GM19328 (cell line): ENCODE data around the gene CSNK2B.

Experiments used
- ATAC-seq: cut with Tn5 transposase; IDR thresholded peaks from one replicate; pipeline ENCODE4 v1.9.1; 2021; ENCODE audit warnings: mild to moderate bottlenecking, moderate library complexity; ENCODE audit not compliant: unreplicated experiment

CSNK2B gene

GRCh38 chr6:31660381-31661261 lies 5.3 kb upstream of the CSNK2B start, which contains the start of gene C6orf47:
C6orf47 (minus strand) TSS chr6:31660778; CDS start chr6:31659947, 831 bp downstream.
- ATAC-seq, result peak; percentile 54

GRCh38 chr6:31661262-31662123 lies 4.4 kb upstream of the CSNK2B start:
- ATAC-seq, result no peak

DNA sequence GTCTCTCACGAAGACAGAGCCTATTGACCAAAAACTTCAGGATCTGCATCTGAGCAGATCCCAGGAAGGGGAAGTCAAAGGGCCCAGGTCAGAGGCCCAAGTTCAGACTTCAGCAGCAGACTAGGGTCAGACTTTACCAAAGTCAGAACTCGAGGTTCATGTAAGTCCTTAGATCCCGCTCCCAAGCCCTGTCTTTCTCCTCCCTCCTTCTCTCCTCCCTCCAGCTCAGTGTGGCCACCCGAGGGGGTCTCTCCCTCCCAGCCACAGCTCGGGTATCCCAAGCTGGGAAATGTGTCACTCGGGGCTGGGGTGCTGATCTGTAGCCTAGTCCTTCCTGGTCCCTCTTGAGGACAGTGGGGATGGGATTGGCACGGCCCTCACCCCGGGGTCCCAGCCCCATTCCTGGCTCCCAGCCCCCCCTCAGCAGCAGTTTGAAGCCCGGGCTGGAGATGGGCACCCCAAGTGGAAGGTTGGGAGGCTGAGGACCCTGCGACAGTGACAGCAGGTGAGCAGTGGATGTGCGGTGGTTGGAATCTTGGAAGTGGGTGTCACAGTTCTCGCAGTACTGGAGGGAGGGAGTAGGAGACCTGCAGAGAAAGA lies 3.7 kb upstream of the CSNK2B start:
- ATAC-seq, result no peak

GRCh38 chr6:31663126-31663960 lies 2.5 kb upstream of the CSNK2B start:
- ATAC-seq, result no peak

GRCh38 chr6:31663961-31664789 lies 1.7 kb upstream of the CSNK2B start:
- no peak for ATAC-seq

- peak; percentile 28 for ATAC-seq
Measured at GRCh38 chr6:31664790-31665500, 935 bp upstream of the CSNK2B start, which contains the start of gene GPANK1. GPANK1 (minus strand) TSS chr6:31664997; CDS start chr6:31664478, 519 bp downstream.

DNA sequence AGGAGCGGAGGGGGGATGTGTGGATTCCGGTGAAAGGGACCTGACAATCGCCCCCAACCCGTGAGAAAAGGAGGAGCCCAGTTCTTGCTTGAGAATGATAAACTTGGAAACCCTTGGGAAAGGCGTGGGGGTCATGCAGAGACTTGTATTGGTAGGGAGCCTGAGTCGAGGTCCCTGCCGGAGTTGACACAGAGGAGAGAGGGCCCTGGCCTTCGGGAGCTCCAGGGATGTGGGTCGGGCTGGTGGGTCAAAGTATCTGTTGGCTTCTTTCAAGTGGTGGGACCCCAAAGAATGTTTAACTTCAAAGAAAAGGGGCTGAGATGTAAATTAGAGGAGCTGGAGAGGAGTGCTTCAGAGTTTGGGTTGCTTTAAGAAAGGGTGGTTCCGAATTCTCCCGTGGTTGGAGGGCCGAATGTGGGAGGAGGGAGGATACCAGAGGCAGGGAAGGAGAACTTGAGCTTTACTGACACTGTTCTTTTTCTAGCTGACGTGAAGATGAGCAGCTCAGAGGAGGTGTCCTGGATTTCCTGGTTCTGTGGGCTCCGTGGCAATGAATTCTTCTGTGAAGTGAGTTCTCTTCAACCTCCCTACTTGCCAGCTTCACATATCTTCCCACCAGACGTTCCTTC lies 571 bp downstream of the CSNK2B start:
- ATAC-seq, result no peak

DNA sequence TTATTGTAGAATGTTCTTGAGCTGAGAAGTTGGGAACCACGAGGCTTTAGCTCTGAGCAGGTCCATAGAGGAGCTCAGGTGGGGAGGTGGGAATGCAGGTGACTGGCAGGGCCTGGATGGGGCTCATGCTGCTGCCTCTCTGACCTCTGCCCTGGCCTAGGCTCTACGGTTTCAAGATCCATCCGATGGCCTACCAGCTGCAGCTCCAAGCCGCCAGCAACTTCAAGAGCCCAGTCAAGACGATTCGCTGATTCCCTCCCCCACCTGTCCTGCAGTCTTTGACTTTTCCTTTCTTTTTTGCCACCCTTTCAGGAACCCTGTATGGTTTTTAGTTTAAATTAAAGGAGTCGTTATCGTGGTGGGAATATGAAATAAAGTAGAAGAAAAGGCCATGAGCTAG lies 3.8 kb downstream of the CSNK2B start, which contains the start of gene LY6G5B:
TSS of gene LY6G5B (plus strand) at position 301 of the 400 bp plus-strand sequence. CDS start 975 bp downstream, outside the sequence.
- no peak for ATAC-seq

DNA sequence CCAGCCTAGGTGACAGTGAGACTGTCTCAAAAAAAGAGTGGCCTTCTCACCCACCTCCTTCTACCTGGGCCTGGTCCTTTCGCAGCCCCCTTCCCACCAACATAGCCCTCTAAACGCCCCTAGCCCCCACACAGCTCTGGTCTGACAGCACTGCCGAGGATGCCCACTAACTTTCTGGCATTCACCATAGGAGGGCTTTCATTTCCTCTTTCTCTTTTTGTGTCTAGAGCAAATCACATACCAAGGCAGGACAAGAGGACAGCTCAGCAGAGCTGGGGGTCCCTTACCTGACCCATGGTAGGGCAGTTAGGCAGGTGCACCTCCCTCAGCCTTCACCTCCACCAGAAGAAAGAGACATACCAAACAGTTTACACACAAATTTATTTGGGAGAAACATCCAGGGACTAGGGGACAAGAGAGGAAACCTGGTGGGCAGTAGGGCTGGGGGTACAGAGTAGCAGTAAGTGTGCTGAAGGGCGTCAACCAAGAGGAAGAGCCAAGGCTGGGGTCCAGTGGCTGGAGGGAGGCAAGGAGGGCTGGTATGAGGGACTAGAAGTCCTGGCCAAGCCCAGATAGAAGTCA lies 10.5 kb downstream of the CSNK2B start:
- ATAC-seq, result no peak

DNA sequence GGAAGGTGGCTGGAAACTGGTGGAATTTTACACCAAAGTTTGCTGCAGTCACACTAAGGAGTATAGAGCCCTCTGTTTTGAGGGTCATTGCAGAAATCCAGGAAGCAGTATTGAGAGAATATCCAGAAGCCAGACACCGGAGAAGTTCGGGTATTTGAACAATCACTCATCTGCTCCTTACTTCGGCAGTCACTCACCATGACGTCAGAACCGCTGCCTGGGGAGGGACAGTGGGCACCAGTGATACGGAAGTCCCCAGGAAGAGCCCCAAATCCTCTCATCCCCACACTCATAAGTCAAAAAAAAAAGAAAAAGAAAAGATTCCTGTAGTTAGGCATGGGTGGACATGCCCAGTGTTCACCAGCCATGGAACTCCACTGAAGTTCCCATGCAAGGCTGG lies 11.0 kb downstream of the CSNK2B start:
- no peak for ATAC-seq

DNA sequence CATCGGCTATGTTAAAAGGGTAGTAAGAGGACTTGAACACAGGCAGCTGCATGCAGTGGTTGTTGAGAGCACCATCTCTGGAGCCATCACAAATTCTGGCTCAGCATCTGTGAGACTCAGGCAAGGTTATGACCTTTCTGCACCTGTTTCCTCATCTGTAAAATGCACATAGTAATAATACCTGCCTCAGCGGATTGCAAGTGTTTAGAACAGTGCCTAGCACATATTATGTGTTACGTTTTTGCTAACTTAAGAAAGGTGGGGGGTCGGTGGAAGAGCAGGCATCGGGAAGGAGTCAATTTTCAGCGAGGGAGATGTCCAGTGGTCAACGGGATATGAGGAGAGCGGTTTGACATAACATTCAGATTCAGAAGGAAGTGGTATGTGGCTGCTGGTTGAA lies 12.1 kb downstream of the CSNK2B start:
- no peak for ATAC-seq

DNA sequence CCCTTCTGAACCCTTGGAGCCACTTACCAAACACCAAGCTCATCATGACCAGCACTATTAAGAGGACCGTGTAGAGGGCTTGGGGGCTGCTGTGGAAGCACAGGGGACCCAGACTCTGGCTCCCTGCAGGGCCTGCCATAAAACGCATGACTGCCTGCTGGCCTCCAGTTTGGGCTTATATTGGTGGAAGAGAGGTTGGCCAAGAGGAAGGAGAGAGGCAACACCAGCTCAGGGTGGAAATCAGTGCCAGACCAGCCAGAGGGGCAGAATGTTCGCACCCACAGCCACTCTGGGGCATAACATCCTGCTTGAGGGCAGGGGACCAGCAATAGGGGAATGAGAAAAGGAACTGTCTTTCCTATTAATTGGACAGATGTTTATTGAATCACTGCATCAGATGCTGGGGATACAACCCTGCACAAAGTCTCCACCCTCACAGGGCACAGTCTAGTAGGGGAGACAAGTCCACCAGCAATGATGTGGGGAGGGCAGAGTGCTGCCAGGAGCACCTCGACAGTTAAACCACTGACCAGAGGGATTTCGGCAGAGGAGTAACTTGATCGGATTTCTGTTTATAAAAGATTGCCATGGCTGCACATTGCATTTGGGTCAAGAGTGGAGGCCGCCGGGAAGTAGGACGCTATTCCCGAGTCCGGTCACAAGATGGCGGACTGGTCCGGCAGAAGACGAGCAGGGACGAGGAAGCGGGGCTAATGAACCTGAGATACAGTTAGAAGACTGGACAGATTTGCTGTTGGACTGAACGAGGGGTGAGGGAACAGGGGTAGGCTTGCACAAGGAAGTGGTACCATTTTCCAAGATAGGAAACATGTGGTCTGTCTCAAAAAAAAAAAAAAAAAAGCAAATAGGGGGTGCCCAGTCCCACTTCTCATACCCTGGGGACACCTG lies 14.6 kb downstream of the CSNK2B start, which contains the start of gene LY6G5C:
TSS of gene LY6G5C (minus strand) at position 842 of the 909 bp plus-strand sequence. CDS start at position 148, 694 bp downstream.
- no peak for ATAC-seq

- no peak for ATAC-seq
Measured at GRCh38 chr6:31681135-31681671, 15.3 kb downstream of the CSNK2B start.

- ATAC-seq, result no peak
Measured at GRCh38 chr6:31683591-31683990, 17.7 kb downstream of the CSNK2B start.

DNA sequence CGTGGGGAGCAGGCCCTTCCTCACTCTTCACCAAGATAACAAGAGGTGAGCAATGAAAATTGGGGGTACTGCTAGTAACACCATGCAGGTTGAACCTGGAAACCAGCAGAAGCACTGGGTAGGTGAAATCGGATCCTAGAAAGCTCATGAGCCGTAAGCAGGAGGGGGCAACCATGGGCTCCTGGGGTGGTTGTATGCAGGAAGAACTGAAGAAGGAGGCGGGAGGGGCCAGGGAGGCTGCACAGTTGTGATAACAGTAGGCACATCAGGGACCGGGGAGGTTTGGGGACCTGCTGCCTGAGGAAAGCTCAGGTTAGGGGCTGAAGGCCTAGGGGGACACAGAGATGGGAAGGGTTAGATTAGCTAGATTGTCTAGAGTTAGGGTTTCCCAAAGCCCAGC lies 20.6 kb downstream of the CSNK2B start:
- no peak for ATAC-seq

DNA sequence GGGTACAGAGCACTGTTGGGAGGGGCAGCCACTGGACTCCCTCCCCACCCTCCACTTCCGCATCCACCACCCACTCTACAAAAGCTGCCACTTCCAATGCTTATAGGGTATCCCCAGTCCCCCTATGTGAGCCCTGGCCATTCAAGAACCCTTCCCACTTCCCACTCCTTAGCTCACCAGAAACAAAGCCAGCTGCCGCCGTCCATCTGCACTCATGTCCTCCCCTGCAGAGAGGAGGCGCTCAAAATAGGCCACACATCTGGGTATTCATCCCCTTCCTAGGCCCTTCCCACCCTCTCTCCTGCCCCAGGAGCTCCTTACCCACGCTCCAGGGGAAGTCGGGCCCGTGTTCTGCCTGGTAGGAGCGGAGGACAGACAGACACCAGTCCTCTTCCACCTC lies 21.4 kb downstream of the CSNK2B start:
- no peak for ATAC-seq
